DMS79 (cell line): ENCODE measurements around the gene EMID1.

ENCODE experiments used
- DNase-seq: peaks from one replicate; lab custom pipeline; 2025; lab: John Stamatoyannopoulos, UW

Gene EMID1

DNA sequence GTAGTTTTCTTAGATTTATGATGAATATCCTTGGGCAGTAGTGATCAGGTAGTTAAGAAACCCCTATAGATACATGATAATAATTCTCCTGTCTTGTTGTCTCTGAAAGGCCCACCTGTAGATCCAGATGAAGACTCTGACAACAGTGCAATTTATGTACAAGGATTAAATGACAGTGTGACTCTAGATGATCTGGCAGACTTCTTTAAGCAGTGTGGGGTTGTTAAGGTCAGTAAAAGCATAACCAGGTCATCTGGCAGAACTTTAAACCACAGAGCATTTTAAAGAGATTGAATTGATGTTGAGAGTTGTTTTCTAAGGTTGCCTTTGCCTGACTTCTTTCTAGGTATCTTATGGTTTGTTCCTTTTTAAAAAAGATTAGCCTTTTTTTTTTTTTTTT lies 86.7 kb downstream of the EMID1 start:
- DNase-seq = no peak

DNA sequence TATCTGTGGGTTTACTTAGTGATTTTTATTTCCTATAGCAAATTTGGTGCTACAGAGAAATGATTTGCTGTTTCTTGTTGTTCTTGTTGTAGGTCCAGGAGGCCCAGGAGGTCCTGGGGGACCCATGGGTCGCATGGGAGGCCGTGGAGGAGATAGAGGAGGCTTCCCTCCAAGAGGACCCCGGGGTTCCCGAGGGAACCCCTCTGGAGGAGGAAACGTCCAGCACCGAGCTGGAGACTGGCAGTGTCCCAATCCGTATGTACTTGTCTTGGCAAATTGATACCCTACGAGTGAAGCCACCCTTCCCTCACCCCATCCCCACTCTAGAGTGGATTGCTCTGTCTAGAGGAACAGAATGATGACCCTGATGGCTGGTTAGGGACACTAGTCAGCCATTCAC lies 92.9 kb downstream of the EMID1 start:
- DNase-seq = no peak

DNA sequence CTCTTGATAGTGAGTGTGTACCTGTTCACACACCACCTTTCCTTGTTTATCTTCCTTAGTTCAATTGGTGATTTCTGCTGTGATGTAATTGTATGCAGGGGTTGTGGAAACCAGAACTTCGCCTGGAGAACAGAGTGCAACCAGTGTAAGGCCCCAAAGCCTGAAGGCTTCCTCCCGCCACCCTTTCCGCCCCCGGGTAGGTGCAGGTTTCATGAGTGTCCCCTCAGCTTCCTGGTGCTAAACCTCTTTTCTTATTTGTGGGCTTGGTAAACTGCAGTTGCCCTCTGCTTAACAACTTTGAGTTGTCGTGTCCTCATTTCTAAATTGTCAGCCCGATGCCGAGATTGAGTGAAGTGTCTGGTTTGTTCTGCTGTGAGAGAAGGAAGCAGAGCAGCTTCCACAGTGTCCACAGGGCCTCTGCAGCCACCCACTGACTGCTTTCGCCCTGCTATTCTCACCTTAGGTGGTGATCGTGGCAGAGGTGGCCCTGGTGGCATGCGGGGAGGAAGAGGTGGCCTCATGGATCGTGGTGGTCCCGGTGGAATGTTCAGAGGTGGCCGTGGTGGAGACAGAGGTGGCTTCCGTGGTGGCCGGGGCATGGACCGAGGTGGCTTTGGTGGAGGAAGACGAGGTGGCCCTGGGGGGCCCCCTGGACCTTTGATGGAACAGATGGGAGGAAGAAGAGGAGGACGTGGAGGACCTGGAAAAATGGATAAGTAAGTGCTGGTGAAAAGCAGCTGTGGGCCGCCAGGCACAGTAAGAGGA lies 93.6 kb downstream of the EMID1 start:
- no peak for DNase-seq

DNA sequence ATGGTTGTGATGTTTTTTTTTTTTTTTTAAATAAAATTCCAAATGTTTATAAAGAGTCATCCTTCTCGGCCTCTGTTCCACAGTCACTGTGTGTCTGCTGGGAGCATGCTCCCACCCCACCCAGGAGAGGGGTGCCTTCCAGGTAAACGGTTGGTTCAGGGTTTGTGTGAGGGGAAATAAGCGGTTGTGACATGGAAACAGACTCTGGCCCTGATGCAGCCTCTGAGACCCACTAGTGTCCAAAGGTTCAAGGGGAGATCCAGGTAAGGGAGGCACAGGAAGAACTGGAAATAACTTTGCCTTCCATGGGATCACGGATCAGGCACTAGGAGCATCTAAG lies 94.7 kb downstream of the EMID1 start:
- no peak for DNase-seq

DNA sequence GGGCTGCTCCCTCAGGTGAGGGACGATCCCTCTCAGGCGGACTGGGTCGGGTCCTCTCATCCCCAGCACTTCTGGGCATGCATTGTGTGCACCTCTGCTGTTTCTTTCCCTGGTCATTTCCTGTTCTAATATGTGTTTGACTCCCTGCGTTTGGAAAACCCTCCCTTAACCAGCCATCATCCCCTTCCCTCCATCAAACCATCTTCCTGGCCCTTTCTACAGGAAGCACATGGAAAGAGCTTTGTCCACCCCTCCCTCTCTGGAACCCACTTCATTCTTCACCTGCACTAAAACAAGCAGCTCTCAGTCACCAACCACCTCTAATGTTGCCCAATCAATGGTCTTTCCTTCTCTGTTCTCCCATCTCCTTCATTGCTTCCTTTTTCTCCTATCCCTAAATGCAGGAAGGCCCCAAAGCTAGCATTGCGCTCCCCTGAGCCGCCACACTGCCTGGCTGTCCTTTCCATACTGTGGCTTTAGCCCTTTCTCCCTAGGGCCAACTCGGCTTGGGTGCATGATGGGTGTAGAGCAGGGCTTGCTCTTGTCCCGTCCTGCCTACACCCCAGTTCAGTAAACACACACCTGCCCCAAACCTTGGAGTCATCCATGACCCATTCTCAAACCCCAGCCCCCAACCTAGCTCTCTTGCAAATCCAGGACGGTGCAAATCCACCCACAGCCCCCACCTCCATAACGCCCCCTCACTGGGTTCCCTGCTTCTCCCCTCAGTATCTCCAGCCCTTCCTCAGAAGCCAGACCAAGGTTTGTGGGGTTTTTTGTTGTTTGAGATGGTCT lies 95.3 kb downstream of the EMID1 start:
- no peak for DNase-seq

DNA sequence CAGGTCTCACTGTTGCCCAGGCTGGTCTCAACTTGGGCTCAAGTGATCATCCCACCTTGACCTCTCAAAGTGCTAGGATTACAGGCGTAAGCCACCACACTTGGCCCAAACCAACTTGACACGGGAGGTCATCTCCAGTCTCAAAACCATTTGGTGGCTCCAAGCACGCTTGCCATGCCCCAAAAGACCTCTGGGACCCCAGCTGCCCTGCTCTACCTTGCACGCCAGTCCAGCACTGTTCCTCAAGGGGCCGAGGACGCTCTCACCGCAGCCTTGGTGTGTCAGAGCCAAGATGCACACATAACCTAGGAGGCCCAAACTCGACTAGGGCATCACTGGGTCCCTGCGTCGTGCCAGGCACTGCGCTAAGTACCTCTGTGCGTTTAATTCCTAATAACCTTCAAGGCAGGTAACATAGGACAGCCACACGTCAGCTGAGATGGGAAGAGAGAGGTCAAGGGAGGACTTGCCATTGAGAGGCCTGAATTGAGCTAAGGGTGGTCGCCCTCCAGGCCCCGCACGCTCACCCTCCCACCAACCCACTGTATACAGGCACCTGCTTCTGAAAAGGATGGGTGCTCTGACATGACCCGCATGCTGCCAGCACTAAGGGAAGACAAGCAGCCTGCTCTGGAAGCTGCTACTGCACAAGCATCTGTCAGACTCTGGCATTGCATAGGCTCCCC lies 96.2 kb downstream of the EMID1 start:
- DNase-seq = no peak

DNA sequence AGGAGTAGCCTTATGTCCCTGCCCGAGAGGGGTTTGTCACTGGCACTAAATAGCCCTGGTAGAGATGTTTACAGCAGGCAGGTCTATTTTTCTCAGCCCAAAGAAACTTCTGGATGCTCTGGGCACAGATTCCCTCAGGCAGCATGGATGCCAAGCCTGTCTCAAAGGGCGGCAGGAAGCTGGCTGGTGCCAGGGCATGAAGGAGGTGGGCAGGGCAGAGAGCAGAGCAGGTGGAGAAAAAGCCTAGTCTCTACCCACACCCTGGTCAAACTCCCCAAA lies 96.6 kb downstream of the EMID1 start:
- DNase-seq = no peak

DNA sequence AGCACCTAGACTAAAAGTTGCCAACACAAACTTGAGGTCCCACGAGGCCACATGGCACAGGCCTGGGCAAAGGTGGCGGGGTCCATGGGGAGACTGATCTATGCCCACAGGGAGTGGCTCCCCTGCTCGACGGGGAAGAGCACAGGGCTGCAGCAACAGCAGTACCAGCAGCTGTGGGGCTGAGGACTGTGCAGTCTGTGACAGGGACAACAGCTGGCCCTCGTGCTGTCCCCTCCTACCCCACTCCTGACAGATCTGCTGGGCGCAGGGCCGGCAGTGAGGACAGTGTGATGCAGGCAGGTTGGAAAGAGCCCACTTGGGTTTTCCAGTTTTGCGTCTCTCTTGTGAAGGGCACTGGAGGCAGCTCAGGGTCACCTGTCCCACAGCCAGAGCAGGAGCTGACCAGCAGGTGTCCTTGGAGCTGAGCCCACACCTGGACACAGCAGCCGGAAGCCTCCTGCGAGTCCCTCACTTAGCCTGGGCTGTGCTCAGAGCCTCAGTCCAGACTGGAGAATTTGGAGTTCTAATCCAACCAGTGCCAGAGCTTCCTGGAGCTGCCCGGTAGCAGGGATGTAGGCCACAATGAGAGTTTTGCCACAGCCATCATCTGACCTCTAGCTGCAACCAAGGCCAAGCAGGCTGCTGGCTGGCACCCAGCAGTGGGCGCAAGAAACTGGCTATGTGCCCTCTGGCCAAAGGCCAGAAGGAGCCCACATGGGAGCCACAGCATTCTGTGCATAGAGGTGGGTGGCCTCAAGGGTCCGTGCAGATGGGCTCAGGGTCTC lies 97.2 kb downstream of the EMID1 start:
- no peak for DNase-seq

DNA sequence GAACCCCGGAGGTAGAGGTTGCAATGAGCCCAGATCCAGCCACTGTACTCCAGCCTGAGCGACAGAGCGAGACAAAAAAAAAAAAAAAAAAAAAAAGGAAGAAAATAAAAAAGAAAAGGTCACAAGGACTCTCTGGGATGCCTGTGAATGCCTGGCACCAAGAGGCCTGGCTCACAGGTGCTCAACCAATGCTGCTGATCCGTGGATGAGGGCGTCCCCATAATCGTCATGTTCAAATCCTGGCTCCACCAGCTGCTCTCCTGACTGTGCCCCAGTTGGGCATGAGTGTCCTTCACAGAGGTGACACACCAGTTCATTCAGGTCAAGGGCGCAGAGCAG lies 100.1 kb downstream of the EMID1 start:
- no peak for DNase-seq

DNA sequence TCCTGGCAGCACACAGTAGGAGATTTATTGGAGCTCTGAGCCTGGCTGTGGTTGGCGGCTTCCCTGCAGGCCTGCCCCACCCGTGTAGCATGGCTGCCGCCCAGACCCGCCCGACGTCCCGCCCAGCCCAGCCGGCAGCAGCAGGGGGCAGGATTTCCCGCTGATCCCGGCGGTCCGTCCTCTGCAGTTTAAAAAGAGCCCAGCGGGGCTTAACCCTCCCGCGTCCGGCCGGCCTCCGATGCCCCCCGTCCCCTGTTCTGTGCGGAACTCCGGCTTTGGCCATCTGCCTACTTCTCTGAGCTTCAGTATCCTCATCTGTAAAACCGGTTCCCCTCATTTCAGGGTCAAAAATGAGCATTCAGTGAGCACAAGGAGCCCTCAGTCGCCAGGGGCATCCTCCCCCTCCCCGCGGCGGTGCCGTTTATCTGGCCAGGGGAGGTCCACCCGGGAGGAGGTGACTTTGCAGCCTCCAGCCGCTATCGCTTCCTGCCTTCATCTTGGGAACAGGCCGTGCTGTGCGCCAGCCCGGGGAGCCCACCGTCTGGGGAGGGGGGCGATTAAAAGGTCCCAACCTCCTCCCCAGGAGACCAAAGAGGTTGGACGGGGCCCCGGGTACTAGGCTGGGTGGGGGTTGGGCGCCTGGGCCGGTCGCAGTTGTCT lies 100.6 kb downstream of the EMID1 start, which contains the start of gene GAS2L1:
Gene GAS2L1, plus strand, starts transcription at position 476 of the 660 bp plus-strand sequence. CDS start 1,456 bp downstream, outside the sequence.
- peak; percentile 41 for DNase-seq

DNA sequence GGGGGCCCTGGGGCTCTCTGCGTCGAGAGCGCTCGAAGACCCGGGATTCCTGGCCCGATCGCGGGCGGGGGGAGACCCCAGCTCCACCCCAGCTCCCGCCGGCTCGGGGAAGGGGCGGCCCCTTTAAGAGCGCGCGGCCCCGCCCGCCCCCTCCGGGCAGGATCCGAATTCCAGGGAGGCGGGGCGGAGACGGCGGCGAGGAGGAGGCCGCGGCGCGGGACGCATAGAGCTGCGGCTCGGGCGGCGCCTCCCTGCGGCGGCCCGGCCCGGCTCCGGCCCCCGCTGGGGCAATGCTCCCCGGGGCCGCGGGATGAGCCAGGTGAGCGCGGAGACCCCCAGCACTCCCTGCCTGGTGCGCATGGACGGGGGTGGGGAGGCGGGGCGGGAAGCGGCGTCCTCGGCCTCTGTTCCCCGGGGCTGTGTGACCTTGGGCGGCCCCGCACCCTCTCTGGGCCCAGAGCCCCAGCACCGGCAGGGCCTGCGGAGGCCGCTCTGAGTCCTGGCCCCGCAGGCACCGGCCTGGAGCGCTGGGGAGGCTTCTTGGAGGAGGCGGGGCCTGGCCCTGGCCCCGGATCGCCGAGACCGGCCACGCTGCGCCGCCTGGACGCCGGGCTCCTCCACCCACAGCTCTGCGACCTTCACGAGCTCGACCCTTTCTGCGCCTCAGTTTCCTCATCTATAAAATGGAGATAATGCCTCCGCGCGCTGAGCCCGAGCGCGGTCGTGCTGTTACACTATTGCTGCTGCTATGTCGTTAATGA lies 101.3 kb downstream of the EMID1 start:
- DNase-seq = no peak

DNA sequence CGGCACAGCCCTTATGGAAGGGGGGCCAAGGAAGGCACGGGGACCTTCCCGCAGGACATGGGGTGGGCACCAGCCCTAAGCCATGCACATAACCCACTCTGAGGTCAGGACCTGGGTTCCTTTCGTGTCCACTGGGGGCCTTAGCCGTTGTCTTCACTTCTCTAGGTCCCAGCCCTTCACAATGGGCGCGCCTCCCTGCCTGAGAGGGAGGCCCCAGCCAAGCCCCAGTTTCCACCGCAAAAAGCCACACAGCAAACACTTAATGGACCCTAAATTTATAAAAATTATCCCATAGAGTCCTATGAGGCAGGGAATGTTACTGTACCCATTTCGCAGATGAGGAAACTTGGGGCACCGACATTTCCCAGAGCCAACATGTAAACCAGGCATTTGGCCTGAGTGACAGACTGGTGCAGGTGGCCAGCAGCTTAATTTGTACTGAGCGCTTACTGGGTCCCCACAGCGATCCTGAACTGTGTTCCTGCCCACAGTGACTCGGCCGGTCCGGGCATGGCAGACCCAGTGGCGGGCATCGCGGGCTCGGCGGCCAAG lies 102.0 kb downstream of the EMID1 start:
- DNase-seq = no peak

DNA sequence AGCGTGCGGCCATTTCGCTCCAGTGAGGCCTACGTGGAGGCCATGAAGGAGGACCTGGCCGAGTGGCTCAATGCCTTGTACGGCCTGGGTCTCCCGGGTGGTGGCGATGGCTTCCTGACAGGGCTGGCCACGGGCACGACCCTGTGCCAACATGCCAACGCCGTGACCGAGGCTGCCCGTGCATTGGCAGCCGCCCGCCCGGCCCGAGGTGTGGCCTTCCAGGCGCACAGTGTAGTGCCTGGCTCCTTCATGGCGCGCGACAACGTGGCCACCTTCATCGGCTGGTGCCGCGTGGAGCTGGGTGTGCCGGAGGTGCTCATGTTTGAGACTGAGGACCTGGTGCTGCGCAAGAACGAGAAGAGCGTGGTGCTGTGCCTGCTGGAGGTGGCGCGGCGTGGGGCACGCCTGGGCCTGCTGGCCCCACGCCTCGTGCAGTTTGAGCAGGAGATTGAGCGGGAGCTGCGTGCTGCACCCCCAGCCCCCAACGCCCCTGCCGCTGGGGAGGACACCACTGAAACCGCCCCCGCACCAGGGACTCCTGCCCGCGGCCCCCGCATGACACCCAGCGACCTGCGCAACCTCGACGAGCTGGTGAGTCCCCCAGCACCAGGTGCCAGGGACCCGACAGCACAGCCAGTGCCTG lies 102.6 kb downstream of the EMID1 start:
- no peak for DNase-seq

DNA sequence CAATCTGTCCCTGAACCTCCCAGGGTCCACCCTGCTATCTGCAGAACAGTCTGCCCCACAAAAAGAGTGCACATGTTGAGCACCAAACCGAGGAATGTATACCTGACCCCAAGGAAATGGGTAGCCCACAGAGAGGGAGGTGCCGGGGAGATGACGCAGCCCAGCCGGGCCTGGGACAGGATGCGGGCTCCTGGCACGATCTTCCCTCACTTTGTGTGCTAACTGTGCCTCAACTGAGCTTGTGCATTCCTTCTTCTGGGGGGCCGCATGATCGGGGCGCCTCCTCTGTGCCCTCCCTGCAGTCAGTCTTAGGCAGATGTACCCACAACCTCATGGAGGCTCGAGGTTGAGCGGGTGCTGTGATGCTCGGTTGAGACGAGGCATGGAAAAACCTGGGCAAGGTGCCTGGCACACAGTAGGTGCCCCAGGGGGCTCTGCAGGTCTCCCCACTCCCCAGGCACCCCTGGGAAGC lies 103.1 kb downstream of the EMID1 start:
- no peak for DNase-seq
